Activated CD8-positive, alpha-beta memory T cell treated with anti-CD3 and anti-CD28 coated beads for 1 hour (primary cell): ENCODE data around the gene STPG3.

Experiments used
- DNase-seq, 2 donors: peaks; one replicate each; pipeline ENCODE4 v3.0.0-alpha.2; 2020; ENCODE audit warnings: low read depth in 1 of 2; ENCODE audit errors: extremely low read depth in 1 of 2

Gene STPG3

GRCh38 chr9:137299938-137300337, 48.9 kb downstream of the STPG3 start:
- no peak for DNase-seq

- DNase-seq: no peak
Observed at GRCh38 chr9:137300567-137301080, 49.5 kb downstream of the STPG3 start.

- no peak for DNase-seq
Observed at GRCh38 chr9:137301081-137301947, 50.2 kb downstream of the STPG3 start.

- peak; percentile 76 to 86 for DNase-seq
Observed at GRCh38 chr9:137302118-137302448, 51.0 kb downstream of the STPG3 start, which contains the start of gene NRARP. Gene NRARP (minus strand): TSS chr9:137302271. CDS start chr9:137301928, 343 bp downstream.

- no peak for DNase-seq
Observed at GRCh38 chr9:137302449-137303150, 51.5 kb downstream of the STPG3 start.
